ENCODE results near the gene TMEM89.

GRCh38 chr3:48581621-48582481 lies 39.7 kb downstream of the TMEM89 start:
- TF ChIP-seq, protein P1, sequence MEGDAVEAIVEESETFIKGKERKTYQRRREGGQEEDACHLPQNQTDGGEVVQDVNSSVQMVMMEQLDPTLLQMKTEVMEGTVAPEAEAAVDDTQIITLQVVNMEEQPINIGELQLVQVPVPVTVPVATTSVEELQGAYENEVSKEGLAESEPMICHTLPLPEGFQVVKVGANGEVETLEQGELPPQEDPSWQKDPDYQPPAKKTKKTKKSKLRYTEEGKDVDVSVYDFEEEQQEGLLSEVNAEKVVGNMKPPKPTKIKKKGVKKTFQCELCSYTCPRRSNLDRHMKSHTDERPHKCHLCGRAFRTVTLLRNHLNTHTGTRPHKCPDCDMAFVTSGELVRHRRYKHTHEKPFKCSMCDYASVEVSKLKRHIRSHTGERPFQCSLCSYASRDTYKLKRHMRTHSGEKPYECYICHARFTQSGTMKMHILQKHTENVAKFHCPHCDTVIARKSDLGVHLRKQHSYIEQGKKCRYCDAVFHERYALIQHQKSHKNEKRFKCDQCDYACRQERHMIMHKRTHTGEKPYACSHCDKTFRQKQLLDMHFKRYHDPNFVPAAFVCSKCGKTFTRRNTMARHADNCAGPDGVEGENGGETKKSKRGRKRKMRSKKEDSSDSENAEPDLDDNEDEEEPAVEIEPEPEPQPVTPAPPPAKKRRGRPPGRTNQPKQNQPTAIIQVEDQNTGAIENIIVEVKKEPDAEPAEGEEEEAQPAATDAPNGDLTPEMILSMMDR (IDR thresholded peaks at IDR 0.05), result no peak
- TF ChIP-seq HMGXB4 (CRISPR knock-in tag; IDR thresholded peaks at IDR 0.05; ENCODE audit: borderline replicate concordance) (no peak), POLR2A (IDR thresholded peaks at IDR 0.05; ENCODE audit: low read length) (no peak), NFE2L2 (conservative IDR thresholded peaks at IDR 0.05; ENCODE audit: low read length) (no peak), USF2 (IDR thresholded peaks at IDR 0.05) (no peak), TP53 (CRISPR knock-in tag; IDR thresholded peaks at IDR 0.05) (no peak), ELK1 (IDR thresholded peaks at IDR 0.05; ENCODE audit: low read depth, low read length) (no peak), REST (IDR thresholded peaks at IDR 0.05) (no peak), CEBPB (IDR thresholded peaks at IDR 0.05) (no peak), ESRRA (IDR thresholded peaks at IDR 0.05; ENCODE audit: borderline replicate concordance, low read length) (no peak), HDAC2 (IDR thresholded peaks at IDR 0.05) (no peak), RAD21 (conservative IDR thresholded peaks at IDR 0.05 in 1 of 2, IDR thresholded peaks at IDR 0.05 in 1 of 2) (no peak), EP300 (IDR thresholded peaks at IDR 0.05) (no peak)
